ENCODE results near the gene ATP11A.
A peak's percentile ranks its signal among the peaks of the same experiment; 100 is the strongest.
"Not testable (repeated sequence)": the region's sequence is repeated elsewhere in the genome, so short reads cannot be mapped to it uniquely, and the experiment has no call there.

The ATP11A gene

DNA sequence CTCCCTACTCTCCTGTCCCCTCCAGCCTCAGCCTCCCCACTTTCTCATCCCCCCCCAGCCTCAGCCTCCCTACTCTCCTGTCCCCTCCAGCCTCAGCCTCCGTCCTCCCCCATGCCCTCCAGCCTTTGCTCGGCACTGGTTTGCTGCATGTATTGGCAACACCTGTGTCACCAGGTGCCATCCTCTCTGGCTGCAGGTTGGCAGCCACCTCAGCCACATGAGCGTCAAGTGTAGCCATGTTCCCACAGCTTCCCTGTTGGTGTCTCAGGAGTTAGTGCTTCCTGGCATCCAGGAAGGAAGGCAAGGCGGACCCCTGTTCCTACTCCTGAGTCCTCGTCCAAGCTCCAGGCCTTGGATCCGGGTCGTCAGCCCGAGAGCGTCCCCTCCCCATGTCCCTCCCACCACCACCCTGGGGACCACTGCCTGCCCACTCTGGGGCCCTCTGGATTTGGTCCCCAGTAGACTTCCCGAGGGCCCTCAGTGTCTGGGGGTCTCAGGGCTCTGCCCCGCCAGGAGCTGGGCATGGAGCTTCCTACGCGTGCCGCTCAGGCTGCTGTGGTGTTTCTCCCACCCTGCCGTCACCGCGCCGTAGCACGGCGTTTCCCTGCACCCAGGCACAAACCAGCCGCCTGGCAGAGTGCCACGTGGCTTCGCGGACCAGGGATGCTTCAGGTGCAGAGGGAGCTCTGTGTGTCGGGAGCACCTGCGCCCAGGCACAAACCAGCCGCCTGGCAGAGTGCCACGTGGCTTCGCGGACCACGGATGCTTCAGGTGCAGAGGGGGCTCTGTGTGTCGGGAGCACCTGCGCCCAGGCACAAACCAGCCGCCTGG is 150.8 kb downstream of the ATP11A start:
- no peak for DNase-seq (ENCODE audit: low read depth)

- DNase-seq (ENCODE audit: low read depth): not testable (repeated sequence)
Measured at GRCh38 chr13:112841303-112842015, 151.6 kb downstream of the ATP11A start.

DNA sequence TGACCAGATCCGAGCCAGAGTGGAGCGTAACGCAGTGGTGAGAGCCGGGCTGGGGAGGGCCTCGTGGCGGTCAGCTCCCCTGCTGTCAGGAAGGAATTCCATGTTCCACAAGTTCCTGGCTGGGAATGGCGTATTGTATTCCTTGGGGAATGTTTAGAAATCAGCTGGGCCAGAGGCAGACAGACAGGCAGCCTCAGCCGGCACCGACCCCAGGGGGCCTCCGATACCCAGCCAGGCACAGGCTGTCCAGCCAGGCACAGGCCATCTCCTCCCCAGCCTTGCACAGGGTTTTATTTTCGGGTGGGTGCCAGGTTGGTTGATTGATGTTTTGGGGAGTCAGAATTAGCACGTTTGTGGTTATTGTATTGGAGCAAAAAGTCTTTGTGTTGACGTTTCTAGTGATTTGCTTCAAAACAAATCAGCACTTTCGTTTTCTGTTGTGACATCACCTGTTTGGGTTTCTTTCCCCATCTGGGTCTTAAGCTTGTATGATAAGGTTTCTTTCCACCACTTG is 152.6 kb downstream of the ATP11A start:
- no peak for DNase-seq (ENCODE audit: low read depth)

DNA sequence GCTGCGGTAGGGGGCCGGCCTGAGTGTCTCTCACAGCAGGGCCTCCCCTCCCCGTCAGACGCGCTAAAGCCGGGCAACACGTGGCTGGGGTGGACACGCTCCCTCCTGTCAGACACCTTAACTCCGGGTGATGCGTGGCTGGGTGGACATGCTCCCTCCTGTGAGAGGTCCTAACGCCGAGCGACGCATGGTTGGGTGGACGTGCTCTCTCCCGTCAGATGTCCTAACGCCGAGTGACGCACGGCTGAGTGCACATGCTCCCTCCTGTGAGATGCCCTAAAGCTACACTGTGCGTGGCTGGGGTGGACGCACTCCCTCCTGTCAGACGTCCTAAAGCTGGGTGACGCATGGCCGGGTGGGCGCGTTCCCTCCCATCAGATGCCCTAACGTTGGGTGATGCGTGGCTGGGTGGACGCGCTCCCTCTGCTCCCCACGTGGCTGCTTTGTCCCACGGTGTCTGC is 153.1 kb downstream of the ATP11A start:
- no peak for DNase-seq (ENCODE audit: low read depth)

DNA sequence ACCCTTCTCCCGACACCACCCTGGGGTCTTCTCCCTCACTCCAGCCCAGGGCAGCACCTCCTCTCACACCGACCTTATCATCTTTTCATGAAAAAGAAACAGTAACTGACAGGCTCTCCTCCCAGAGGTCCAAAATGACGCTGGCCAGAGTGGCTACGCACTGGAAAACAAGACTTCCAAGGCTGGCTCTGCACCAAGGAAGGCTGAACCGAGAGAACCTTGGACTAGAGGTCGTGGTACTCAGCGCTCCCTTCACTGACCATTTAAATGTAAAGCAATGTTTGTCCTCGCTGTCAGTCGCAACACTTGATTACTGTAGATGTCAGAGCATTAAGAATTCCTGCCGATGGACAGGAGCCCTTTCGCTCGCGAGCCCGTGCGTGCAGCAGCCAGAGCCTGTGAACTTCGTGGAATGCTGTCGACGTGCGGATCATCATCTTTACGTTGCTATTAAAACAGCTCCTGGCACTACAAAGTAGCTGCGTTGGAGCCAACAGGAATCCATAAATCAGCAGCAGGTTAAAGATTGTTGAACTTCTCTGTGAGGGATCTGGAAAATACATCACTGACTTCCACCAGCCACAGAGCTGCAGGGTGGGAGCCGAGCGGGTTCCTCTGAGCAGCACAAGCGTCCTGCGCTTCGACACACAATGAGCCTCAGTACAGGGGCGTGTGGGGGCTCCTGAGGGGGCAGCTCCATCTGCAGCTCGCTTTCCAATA is 153.7 kb downstream of the ATP11A start:
- DNase-seq (ENCODE audit: low read depth): no peak

GRCh38 chr13:112844411-112844810 is 154.6 kb downstream of the ATP11A start:
- DNase-seq (ENCODE audit: low read depth): no peak

DNA sequence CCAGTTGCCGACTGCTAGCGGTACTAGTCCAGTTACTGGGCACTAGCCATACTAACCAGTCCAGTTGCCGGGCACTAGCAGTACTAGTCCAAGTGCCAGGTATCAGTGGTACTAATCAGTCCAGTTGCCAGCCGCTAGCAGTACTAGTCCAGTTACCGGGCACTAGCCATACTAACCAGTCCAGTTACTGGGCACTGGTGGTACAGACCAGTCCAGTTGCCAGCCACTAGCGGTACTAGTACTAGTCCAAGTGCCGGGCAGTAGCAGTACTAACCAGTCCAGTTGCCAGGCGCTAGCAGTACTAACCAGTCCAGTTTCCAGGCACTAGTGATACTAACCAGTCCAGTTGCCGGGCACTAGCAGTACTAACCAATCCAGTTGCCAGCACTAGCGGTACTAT is 155.0 kb downstream of the ATP11A start:
- DNase-seq (ENCODE audit: low read depth): no peak

DNA sequence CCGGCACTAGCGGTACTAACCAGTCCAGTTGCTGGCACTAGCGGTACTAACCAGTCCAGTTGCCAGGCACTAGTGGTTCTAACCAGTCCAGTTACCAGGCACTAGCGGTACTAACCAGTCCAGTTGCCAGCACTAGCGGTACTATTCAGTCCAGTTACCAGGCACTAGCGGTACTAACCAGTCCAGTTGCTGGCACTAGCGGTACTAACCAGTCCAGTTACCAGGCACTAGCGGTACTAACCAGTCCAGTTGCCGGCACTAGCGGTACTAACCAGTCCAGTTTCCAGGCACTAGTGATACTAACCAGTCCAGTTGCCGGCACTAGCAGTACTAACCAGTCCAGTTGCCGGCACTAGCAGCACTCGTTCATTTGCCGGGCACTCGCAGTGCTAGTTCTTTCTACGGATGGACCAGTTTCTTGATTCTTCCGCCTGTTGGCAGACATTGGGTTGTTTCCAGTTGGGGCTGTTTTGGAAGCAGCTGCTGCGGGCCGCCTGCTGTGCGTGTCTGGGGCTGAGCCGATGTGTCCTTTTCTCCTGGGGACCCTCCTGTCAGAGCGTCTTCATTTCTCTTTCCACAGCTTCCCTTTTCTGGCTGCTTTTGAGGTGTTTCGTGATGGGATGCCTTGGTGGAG is 155.8 kb downstream of the ATP11A start:
- DNase-seq (ENCODE audit: low read depth): no peak

DNA sequence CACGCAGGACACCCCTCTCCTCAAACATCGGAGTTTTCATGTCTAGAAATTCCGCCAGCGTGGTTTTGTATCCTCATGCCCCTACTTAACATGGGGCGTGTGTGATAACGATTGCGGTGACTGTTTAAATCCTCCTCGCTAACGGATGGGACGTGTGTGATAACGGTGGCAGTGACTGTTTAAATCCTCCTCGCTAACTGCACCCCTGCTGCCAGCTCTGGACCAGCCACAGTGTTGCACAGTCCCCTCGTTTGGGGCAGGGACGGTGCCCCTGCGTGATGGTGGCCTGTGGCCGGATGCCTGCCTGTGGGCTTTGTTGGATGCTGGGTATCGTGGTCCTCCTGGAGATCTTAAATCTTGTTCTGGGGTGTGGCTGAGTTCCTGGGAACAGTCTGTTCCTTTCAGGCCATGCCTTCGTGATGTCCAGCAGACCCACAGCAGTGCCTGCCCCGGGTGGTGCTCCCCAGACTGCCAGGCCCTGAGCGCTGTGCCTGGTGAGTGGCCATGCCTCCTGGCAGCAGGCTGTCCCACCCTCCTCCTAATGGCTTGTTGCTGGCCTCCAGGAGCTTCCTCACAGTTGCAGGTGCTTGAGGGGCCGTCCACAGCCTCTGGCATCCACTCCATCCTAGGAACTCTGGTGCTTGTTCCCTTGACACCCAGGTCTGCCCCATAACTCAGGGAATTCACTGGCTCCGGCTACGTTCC is 156.7 kb downstream of the ATP11A start:
- no peak for DNase-seq (ENCODE audit: low read depth)

DNA sequence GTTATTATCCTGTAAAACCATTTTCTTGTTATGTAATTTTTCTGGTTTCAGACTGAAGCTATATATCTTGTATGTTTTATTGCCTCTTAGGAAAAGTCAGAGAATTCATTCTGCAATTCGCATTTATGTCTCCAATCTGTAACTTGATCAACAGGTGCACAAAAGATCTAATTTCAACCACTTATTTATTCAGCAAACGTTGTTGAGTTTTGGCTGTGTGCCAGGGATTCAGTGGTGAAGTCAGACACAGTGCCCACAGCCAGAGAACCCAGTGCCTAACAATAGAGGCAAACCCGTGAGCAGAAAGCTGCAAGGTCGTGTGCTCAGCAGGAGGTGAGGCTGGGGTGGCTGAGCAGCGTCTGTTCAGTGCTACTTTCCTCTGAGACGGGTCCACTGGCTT is 159.7 kb downstream of the ATP11A start:
- no peak for DNase-seq (ENCODE audit: low read depth)

GRCh38 chr13:112850273-112850672 is 160.4 kb downstream of the ATP11A start:
- no peak for DNase-seq (ENCODE audit: low read depth)

DNA sequence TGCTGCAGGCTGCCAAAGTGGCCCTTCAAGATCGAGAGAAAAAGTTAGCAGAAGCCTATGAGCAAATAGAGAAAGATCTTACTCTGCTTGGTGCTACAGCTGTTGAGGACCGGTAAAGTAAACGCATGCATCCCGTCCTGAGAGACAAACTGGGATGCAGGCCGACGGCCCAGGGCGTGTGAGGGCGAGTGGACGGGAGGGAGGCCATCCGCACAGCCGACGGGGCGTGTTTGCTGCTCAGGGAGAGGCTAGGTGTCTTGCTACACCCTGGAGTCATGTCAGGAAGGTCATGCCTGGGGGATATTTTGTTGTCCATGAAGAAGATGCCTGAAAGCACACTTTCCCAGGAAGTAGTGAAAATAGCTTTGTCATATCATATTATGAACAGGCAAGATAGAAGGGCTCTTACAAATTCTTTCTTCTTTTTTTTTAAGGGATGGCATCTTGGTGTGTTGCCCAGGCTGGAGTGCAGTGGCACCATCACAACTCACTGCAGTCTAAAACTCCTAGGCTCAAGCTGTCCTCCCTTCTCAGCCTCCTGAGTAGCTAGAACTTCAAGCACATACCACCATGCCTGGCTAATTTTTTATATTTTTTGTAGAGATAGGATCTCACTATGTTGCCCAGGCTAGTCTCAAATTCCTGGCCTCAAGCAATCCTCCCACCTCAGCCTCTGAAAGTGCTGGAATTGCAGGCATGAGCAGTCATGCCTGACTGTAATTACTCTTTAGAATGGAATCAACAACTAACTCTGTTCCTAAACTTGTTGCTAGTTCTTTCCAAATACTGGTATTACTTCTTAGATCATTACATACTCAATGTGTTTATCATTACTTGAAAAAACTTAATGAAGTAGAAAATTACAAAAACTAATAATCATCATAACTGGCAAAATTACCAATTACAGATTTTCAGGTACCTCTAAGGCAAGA is 161.5 kb downstream of the ATP11A start:
- DNase-seq (ENCODE audit: low read depth): no peak

DNA sequence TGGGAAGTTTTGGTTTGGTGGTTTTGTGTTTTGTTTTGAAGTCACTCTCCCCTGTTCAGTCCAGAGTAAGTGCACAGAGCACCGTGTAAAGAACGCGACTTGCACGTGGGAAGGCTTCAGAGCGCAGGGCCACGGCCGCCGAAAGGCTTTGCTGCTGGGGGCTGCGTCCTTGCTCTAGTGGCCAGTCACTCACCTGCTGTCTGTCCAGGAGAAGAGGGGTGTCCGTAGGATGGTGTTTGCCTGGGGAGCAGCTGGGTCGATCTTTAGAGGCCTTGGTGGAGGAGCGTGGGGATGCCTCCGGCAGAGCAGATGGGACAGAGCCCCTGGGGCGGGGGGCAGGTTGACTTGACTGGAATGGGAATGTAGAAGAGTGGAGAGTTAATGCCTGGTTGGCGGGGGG is 162.6 kb downstream of the ATP11A start:
- no peak for DNase-seq (ENCODE audit: low read depth)

DNA sequence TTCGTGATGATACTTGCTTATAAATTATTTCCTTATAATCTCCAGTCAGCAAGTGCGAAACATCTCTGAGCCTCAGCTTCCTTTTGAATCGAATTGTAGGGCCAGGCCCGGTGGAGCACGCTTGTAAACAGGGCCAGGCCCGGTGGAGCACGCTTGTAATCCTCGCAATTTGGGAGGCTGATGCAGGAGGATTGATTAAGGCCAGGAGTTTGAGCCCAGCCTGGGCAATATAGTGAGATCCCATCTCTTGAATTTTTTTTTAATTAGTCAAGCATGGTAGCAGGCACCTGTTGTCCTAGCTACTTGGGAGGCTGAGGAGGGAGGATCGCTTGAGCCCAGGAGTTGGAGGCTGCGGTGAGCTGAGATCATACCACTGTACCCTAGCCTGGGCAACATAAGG is 163.0 kb downstream of the ATP11A start:
- DNase-seq (ENCODE audit: low read depth): no peak

- no peak for DNase-seq (ENCODE audit: low read depth)
Measured at GRCh38 chr13:112854321-112854720, 164.5 kb downstream of the ATP11A start.

DNA sequence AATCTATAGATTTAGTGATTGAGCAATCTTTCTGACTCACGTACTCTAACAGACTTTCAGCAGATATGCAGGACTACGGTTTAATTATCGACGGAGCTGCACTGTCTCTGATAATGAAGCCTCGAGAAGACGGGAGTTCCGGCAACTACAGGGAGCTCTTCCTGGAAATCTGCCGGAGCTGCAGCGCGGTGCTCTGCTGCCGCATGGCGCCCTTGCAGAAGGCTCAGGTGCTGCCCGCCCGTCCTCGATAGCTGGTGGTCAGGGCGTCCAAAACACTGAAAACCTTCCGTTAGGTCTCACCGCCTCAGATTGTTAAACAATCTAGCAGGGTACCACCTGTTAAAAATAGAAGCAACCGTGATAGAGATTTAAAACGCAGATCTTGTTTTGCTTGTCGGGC is 166.0 kb downstream of the ATP11A start:
- DNase-seq (ENCODE audit: low read depth): no peak

DNA sequence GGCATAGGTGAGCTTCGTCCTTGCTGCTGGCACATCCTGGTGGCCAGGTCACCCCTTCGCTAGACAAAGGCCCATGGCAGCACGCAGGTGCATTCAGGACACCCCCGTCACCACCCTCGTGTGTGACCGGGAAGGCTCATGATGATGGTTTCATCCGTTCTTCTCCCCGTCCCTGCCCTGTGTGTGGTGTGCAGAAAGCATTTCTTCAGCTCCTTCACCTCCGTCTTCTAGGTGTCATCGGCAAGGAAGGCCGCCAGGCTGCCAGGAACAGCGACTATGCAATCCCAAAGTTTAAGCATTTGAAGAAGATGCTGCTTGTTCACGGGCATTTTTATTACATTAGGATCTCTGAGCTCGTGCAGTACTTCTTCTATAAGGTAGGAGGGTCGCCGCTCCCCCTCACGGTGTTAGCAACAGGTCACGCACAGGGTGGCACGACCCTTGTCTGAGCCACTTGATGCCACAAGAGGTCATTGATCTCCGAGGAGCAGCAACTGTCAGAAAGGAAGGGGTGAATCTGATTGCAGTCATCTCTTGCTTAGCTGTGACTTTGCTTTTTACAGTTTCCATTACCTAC is 168.2 kb downstream of the ATP11A start:
- no peak for DNase-seq (ENCODE audit: low read depth)

GRCh38 chr13:112859128-112859816 is 169.4 kb downstream of the ATP11A start:
- no peak for DNase-seq (ENCODE audit: low read depth)

- peak; percentile 55 for DNase-seq (ENCODE audit: low read depth)
Measured at GRCh38 chr13:112859817-112860190, 170.0 kb downstream of the ATP11A start.
